T-cell (primary cell): ENCODE results near the gene CT45A8. TPM values are rescaled to one million over a fixed set of nuclear protein-coding genes. Genes with fewer than 3 reads are reported as not detected.
"Not testable (repeated sequence)": the region's sequence is repeated elsewhere in the genome, so short reads cannot be mapped to it uniquely, and the experiment has no call there.

Source experiments
- ATAC-seq, 4 experiments: fragments of 200-7000 bp in 3 of 4; fragments of 150-1000 bp in 1 of 4; cut with Tn5 transposase; replicated peaks in 1 of 4; 1 replicate in 3 of 4; 2 replicates in 1 of 4; pipeline ENCODE4 v1.10.0; 2021; ENCODE audit warnings: moderate library complexity in 3 of 4, mild to moderate bottlenecking in 2 of 4, moderate number of reproducible peaks in 1 of 4
- CTCF ChIA-PET, 2 donors: fragments of 300-600 bp; sonication (Branson Sonifier 250); formaldehyde crosslinking; loops; one replicate each; lab custom pipeline; 2022; ENCODE audit warnings: antibody characterized with exemption in 2 of 2; lab: Charles Lee
- POLR2A ChIA-PET, 2 donors: fragments of 300-600 bp; sonication (Branson Sonifier 250); formaldehyde crosslinking; loops; one replicate each; lab custom pipeline; 2022; ENCODE audit warnings: antibody characterized with exemption in 2 of 2; lab: Charles Lee
- DNase-seq, 35 experiments: peaks; one replicate each; pipeline versions ENCODE4 v3.0.0 to v3.0.0-alpha.2; 2013 to 2023
- H3K27ac ChIP-seq: one replicate; pipeline ENCODE4 v1.5.1; 2013; ENCODE audit warnings: low read length
- H3K27me3 ChIP-seq, 2 experiments: replicated peaks in 1 of 2; 1 replicate in 1 of 2; 2 replicates in 1 of 2; pipeline versions ENCODE4 v1.6.1 to v1.7.0; 2013; ENCODE audit warnings: low read length in 1 of 2, mixed read lengths in 1 of 2; ENCODE audit not compliant: control insufficient read depth in 2 of 2, insufficient read depth in 2 of 2; ENCODE audit errors: extremely low read depth in 1 of 2
- H3K36me3 ChIP-seq, 2 donors: 1 replicate in 1 of 2; 2 replicates in 1 of 2; pipeline versions ENCODE4 v1.6.1 to v1.7.0; 2013; ENCODE audit warnings: low read length in 1 of 2; ENCODE audit not compliant: control insufficient read depth in 2 of 2, insufficient read depth in 1 of 2; ENCODE audit errors: extremely low read depth in 1 of 2
- H3K4me1 ChIP-seq, 2 experiments: 1 replicate in 1 of 2; 2 replicates in 1 of 2; pipeline versions ENCODE4 v1.6.1 to v1.7.0; 2013; ENCODE audit warnings: low read length in 2 of 2, mixed read lengths in 1 of 2; ENCODE audit not compliant: insufficient read depth in 2 of 2, control insufficient read depth in 1 of 2; ENCODE audit errors: extremely low read depth in 1 of 2
- H3K4me3 ChIP-seq, 2 donors: 1 replicate in 1 of 2; 2 replicates in 1 of 2; pipeline versions ENCODE4 v1.5.1 to v1.7.0; 2013; ENCODE audit warnings: mild to moderate bottlenecking in 2 of 2, low read length in 1 of 2, moderate library complexity in 1 of 2; ENCODE audit not compliant: control insufficient read depth in 1 of 2; ENCODE audit errors: extremely low read depth in 1 of 2
- H3K9me3 ChIP-seq: 2 replicates; pipeline ENCODE4 v1.7.0; 2013
- H3K27ac Mint-ChIP-seq, 2 donors: one replicate each; pipeline ENCODE4 v1.8.0; 2020 to 2021; ENCODE audit warnings: mild to moderate bottlenecking in 2 of 2, mixed read lengths in 2 of 2
- H3K27me3 Mint-ChIP-seq, 2 donors: one replicate each; pipeline ENCODE4 v1.8.0; 2021 to 2022; ENCODE audit warnings: mixed read lengths in 2 of 2
- H3K36me3 Mint-ChIP-seq: one replicate; pipeline ENCODE4 v1.8.0; 2021; ENCODE audit warnings: mixed read lengths
- H3K4me1 Mint-ChIP-seq, 3 donors: one replicate each; pipeline ENCODE4 v1.8.0; 2020 to 2022; ENCODE audit warnings: mixed read lengths in 3 of 3, mild to moderate bottlenecking in 1 of 3
- H3K4me3 Mint-ChIP-seq, 3 donors: one replicate each; pipeline ENCODE4 v1.8.0; 2020 to 2022; ENCODE audit warnings: mild to moderate bottlenecking in 3 of 3, mixed read lengths in 3 of 3, moderate library complexity in 3 of 3
- H3K9me3 Mint-ChIP-seq, 3 donors: one replicate each; pipeline ENCODE4 v1.8.0; 2020 to 2022; ENCODE audit warnings: mixed read lengths in 3 of 3
- WGBS: methylation state at CpG from one replicate; pipeline ENCODE4 v1.1.5; 2013; ENCODE audit warnings: missing lambda C conversion rate; ENCODE audit not compliant: insufficient coverage; 5-methylcytosine and 5-hydroxymethylcytosine counted together
- total RNA-seq, 35 experiments: library from RNA in 6 of 35; stranded (reverse) in 6 of 35; fragments of 120-200 nt in 1 of 35; gene quantifications; one replicate each; pipeline versions ENCODE4 v1.2.1 to v1.2.4 and lab custom pipeline; 2013 to 2026

CT45A8 gene, protein sequence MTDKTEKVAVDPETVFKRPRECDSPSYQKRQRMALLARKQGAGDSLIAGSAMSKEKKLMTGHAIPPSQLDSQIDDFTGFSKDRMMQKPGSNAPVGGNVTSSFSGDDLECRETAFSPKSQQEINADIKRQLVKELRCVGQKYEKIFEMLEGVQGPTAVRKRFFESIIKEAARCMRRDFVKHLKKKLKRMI
- total RNA-seq = not detected
- total RNA-seq (2013) = not detected
- 0 reads per million in 29 experiments for total RNA-seq (lab: John Stamatoyannopoulos, UW)

DNA sequence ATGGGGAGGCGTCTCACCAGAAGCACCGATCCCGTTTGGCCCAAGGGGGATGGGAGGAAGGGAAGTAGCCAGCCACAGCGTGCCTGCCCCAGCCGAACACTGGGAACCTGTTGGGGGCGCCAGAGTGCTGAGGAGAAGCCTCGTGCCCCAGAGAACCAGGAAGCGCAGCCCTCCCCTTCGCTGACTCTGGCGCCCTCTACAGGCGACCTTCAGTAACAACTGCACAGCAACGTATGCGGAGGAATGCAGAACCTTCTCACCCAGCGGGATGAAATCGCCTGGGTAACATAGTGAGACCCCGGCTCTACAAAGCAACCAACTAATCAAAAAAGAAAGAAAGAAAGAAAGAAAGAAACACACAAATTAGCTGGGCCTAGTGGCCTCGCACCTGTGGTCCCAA, at the start of gene CT45A8:
CT45A8 (minus strand) TSS at position 101 of the 400 bp plus-strand sequence. CDS start 3,755 bp downstream, outside the sequence.
- H3K4me3 ChIP-seq, H3K4me3 Mint-ChIP-seq, H3K4me1 Mint-ChIP-seq, H3K4me1 ChIP-seq, H3K36me3 ChIP-seq, H3K27me3 ChIP-seq, POLR2A ChIA-PET, H3K9me3 Mint-ChIP-seq, H3K27ac ChIP-seq, H3K9me3 ChIP-seq, ATAC-seq, H3K27ac Mint-ChIP-seq, H3K36me3 Mint-ChIP-seq, H3K27me3 Mint-ChIP-seq, DNase-seq, CTCF ChIA-PET: not testable (repeated sequence)
- no CpG with 5 or more reads among the region's 17 CpGs for whole genome bisulfite sequencing

DNA sequence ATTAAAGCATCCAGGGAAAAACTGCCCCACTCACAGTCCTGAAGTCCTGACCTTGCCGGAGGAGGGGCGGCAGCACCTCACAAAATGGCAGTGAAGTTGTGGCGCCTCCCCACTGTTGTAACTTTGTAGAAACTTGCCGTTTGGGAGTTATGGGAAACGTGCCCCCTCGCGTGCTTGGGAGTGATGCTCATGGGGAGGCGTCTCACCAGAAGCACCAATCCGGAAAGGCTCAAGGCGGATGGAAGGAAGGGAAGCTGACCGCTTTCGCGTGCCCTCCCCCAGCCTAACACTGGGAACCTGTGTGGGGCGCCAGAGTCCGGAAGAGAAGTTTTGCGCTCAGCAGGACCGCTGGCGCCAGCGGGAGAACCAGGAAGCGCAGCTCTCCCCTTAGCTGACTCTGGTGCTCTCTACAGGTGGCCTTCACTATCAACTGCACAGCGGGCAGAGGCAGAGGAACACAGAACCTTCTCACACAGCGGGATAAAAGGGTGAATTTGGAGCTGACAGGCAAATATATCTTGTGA, 39.0 kb upstream of the CT45A8 start, which contains the start of the genes CT45A10 and SAGE1:
CT45A10 (minus strand) TSS at position 151 of the 524 bp plus-strand sequence. CDS start 8,100 bp downstream, outside the sequence.
SAGE1 (plus strand) TSS at position 423 of the 524 bp plus-strand sequence. CDS start 2,527 bp downstream, outside the sequence.
- H3K4me3 Mint-ChIP-seq = no peak within 1 kb of the TSS
- Histone ChIP-seq H3K9me3 (no peaks in the 10 kb centered on the region), H3K36me3 (no peaks in the 10 kb centered on the region), H3K27ac (no peak within 1 kb of the TSS), H3K27me3 (peaks cover 0 to 4% of the 10 kb centered on the region in 2 experiments), H3K4me3 (no peak within 1 kb of the TSS), H3K4me1 (no peaks in the 10 kb centered on the region)
- H3K9me3 Mint-ChIP-seq = no peaks in the 10 kb centered on the region
- ChIA-PET CTCF (no interaction called here), POLR2A (no interaction called here)
- H3K4me1 Mint-ChIP-seq = no peaks in the 10 kb centered on the region
- no peak for ATAC-seq
- no peaks in the 10 kb centered on the region for H3K36me3 Mint-ChIP-seq
- no peak for DNase-seq
- H3K27me3 Mint-ChIP-seq = peaks cover 0 to 20% of the 10 kb centered on the region in 2 donors
- H3K27ac Mint-ChIP-seq = no peak within 1 kb of the TSS
- 100% methylated on average over 6 of the region's 22 CpGs for WGBS

DNA sequence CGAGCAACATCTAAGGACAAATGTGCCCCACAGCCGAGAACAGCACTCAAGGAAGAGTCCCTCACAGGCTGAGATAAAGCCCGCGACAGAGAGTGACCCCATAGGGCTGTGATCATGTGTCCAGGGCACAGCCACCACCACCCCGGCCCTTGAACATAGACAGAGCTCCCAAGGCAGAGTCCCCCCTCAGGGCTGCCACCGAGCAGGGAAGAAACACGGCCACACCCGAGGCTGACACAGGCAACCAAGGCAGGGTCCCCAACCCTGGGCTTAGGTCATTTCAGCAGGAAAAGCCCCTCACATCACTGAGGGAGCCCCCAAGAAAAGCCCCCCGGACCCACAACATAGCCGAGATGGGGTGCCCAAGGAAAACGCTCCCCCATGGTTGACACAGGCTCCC, 38.4 kb upstream of the CT45A8 start:
- POLR2A ChIA-PET = no interaction called here
- Mint-ChIP-seq H3K36me3 (no peaks in the 10 kb centered on the region), H3K4me1 (no peaks in the 10 kb centered on the region), H3K27ac (no peak overlapping the region), H3K27me3 (peaks cover 0 to 20% of the 10 kb centered on the region in 2 donors), H3K4me3 (no peak overlapping the region), H3K9me3 (no peaks in the 10 kb centered on the region)
- Histone ChIP-seq H3K9me3 (no peaks in the 10 kb centered on the region), H3K36me3 (no peaks in the 10 kb centered on the region), H3K27ac (no peak overlapping the region), H3K4me1 (no peaks in the 10 kb centered on the region), H3K4me3 (no peak overlapping the region), H3K27me3 (peaks cover 0 to 4% of the 10 kb centered on the region in 2 experiments)
- CTCF ChIA-PET = no interaction called here
- DNase-seq = no peak
- 94% methylated on average over 5 of the region's 11 CpGs for WGBS
- ATAC-seq = no peak

DNA sequence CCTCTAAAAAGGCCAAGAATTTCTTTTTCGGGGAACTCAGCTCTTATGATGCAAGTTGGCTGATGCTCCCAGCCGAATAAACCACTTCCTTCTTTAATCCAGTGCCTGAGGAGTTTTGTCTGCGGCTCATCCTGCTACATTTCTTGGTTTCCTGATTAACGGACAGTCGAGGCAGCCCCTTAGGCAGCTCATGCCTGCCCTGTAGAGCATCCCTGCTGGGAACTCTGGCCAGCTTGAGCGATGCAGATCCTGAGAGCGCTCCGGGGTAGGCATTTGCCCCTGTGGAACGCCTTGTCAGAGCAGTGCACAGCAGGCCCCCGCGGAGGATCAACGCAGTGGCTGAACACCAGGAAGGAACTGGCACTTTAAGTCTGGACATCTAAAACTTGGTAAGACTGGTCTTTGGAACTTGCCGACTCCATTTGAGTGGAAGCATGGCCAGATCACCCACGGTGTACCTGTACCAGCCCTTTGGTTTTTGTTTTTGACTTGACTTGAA, 35.8 kb upstream of the CT45A8 start:
- POLR2A ChIA-PET = no interaction called here
- Histone ChIP-seq H3K9me3 (no peaks in the 10 kb centered on the region), H3K4me1 (no peaks in the 10 kb centered on the region), H3K27ac (no peak overlapping the region), H3K27me3 (peaks cover 0 to 4% of the 10 kb centered on the region in 2 experiments), H3K4me3 (no peak overlapping the region), H3K36me3 (no peaks in the 10 kb centered on the region)
- DNase-seq (no peak), ATAC-seq (no peak)
- Mint-ChIP-seq H3K36me3 (no peaks in the 10 kb centered on the region), H3K4me1 (no peaks in the 10 kb centered on the region), H3K27ac (no peak overlapping the region), H3K9me3 (no peaks in the 10 kb centered on the region), H3K4me3 (no peak overlapping the region), H3K27me3 (peaks cover 0 to 14% of the 10 kb centered on the region in 2 donors)
- CTCF ChIA-PET = no interaction called here
- 67% methylated on average over 6 of the region's 14 CpGs for WGBS

DNA sequence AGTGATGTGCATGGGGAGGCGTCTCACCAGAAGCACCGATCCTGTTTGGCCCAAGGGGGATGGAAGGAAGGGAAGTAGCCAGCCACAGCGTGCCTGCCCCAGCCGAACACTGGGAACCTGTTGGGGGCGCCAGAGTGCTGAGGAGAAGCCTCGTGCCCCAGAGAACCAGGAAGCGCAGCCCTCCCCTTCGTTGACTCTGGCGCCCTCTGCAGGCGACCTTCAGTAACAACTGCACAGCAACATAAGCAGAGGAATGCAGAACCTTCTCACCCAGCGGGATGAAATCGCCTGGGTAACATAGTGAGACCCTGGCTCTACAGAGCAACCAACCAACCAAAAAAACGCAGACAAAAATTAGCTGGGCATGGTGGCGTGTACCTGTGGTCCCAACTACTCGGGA, 34.6 kb upstream of the CT45A8 start:
- H3K9me3 Mint-ChIP-seq, H3K4me3 Mint-ChIP-seq, H3K4me1 Mint-ChIP-seq, H3K4me1 ChIP-seq, H3K36me3 Mint-ChIP-seq, H3K27ac ChIP-seq, H3K27me3 ChIP-seq, H3K27ac Mint-ChIP-seq, H3K4me3 ChIP-seq, POLR2A ChIA-PET, H3K36me3 ChIP-seq, ATAC-seq, H3K9me3 ChIP-seq: not testable (repeated sequence)
- WGBS = 60% methylated on average over 1 of the region's 15 CpGs
- peaks cover 0 to 14% of the 10 kb centered on the region in 2 donors for H3K27me3 Mint-ChIP-seq
- CTCF ChIA-PET = interaction anchor here in 1 of 2 donors (0.6 kb wide), 1 partner anchor 73 kb away, joined by 3 read pairs; no protein-coding TSS in a partner anchor
- DNase-seq = peak in 3 of 35 experiments; percentile 5 to 8 (median 6)

DNA sequence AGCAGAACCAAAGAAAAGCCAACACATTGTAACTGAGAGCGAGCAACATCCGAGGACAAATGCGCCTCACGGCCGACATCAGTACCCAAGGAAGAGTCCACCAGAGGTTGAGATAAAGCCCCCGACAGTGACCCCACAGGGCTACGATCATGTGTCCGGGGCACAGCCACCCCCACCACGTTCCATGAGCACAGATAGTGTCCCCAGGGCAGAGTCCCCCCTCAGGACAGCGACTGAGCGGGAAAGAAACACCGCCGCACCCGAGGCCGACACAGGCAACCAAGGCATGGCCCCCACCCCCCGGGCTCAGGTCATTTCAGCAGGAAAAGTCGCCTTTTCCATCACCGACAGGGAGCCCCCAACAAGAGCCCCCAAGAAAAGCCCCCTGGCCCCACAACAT, 33.9 kb upstream of the CT45A8 start:
- WGBS = 100% methylated on average over 3 of the region's 18 CpGs
- POLR2A ChIA-PET, H3K27me3 ChIP-seq, H3K4me1 Mint-ChIP-seq, H3K27me3 Mint-ChIP-seq, H3K27ac Mint-ChIP-seq, DNase-seq, H3K27ac ChIP-seq, H3K4me1 ChIP-seq, H3K4me3 Mint-ChIP-seq, H3K36me3 ChIP-seq, H3K36me3 Mint-ChIP-seq, H3K9me3 ChIP-seq, ATAC-seq, H3K4me3 ChIP-seq, H3K9me3 Mint-ChIP-seq, CTCF ChIA-PET: not testable (repeated sequence)
